Nephron (organoid): Measurements from ENCODE around the gene BCAS1.

Experiments used
- H3K27ac Mint-ChIP-seq, 3 experiments: 2 replicates each; pipeline ENCODE4 v1.8.0; 2020; ENCODE audit warnings: mixed read lengths in 3 of 3, mild to moderate bottlenecking in 2 of 3, moderate library complexity in 1 of 3
- H3K27me3 Mint-ChIP-seq: 2 replicates; pipeline ENCODE4 v1.8.0; 2021; ENCODE audit warnings: low read depth, mild to moderate bottlenecking, moderate library complexity, mixed read lengths
- H3K36me3 Mint-ChIP-seq: 2 replicates; pipeline ENCODE4 v1.8.0; 2020; ENCODE audit warnings: low read depth, mixed read lengths
- H3K4me1 Mint-ChIP-seq: 2 replicates; pipeline ENCODE4 v1.8.0; 2020; ENCODE audit warnings: mixed read lengths
- H3K4me3 Mint-ChIP-seq, 3 experiments: 2 replicates each; pipeline ENCODE4 v1.8.0; 2020; ENCODE audit warnings: mild to moderate bottlenecking in 3 of 3, mixed read lengths in 3 of 3, moderate library complexity in 2 of 3
- H3K9me3 Mint-ChIP-seq: 2 replicates; pipeline ENCODE4 v1.8.0; 2020; ENCODE audit warnings: mixed read lengths
- TF ChIP-seq, protein P1 (sequence below), 3 experiments: fragments of 200-600 bp; sonication (generic); IDR thresholded peaks; one replicate each; pipeline ENCODE4 v1.5.0; 2021; ENCODE audit warnings: antibody characterized with exemption in 3 of 3; ENCODE audit not compliant: unreplicated experiment in 3 of 3

BCAS1 gene

DNA sequence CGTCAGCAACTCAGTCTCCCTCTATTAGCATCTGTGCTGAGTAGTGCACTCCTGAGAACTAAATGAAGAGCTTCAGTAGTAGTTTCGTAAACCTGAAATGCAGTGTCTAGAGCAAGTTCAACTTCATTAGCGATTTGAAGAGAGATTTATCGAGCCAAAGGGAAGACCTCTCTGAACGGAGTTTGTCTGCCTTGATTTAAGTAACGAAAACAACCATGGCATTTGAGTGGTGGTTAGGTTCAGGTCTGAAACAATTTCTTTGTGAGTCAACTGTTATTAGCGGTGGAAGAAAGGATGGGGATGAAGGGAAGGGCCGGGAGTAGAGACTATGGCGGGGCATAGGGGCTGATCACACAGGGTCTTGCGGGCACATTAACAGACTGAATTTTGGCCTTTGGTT, 150.5 kb downstream of the BCAS1 start:
- no peak overlapping the region for H3K4me3 Mint-ChIP-seq
- H3K36me3 Mint-ChIP-seq, result no peaks in the 10 kb centered on the region
- H3K27ac Mint-ChIP-seq, result peak overlapping the region in 2 of 3 experiments; percentile 4 to 64
- H3K9me3 Mint-ChIP-seq, result no peaks in the 10 kb centered on the region
- H3K4me1 Mint-ChIP-seq, result peaks cover 33% of the 10 kb centered on the region
- H3K27me3 Mint-ChIP-seq, result no peaks in the 10 kb centered on the region
- TF ChIP-seq, protein P1, sequence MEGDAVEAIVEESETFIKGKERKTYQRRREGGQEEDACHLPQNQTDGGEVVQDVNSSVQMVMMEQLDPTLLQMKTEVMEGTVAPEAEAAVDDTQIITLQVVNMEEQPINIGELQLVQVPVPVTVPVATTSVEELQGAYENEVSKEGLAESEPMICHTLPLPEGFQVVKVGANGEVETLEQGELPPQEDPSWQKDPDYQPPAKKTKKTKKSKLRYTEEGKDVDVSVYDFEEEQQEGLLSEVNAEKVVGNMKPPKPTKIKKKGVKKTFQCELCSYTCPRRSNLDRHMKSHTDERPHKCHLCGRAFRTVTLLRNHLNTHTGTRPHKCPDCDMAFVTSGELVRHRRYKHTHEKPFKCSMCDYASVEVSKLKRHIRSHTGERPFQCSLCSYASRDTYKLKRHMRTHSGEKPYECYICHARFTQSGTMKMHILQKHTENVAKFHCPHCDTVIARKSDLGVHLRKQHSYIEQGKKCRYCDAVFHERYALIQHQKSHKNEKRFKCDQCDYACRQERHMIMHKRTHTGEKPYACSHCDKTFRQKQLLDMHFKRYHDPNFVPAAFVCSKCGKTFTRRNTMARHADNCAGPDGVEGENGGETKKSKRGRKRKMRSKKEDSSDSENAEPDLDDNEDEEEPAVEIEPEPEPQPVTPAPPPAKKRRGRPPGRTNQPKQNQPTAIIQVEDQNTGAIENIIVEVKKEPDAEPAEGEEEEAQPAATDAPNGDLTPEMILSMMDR (IDR thresholded peaks at IDR 0.05; ENCODE audit: unreplicated experiment in 3 of 3), result no peak

DNA sequence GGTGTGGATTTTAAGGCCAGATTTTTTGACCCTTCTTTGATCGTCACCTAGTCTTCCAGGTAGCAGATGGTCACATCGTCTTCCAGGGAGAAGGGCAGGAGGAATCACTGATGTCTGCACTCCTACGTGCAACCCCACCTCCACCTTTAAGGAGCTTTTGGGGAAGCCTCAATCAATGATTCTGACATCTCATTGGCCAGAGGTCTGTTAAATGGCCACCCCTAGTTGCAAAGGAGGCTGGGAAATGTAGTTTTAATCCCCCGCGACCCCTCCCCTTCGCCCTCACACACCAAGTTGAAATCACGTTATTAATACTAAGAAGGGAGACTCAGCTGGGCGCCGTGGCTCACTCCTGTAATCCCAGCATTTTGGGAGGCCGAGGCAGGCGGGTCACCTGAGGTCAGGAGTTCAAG, 151.4 kb downstream of the BCAS1 start:
- TF ChIP-seq, protein P1 (IDR thresholded peaks at IDR 0.05; ENCODE audit: unreplicated experiment in 3 of 3), result no peak
- peak overlapping the region; percentile 60 to 84 (median 78) for H3K27ac Mint-ChIP-seq
- peaks cover 42% of the 10 kb centered on the region for H3K4me1 Mint-ChIP-seq
- H3K27me3 Mint-ChIP-seq, result no peaks in the 10 kb centered on the region
- no peaks in the 10 kb centered on the region for H3K36me3 Mint-ChIP-seq
- H3K9me3 Mint-ChIP-seq, result no peaks in the 10 kb centered on the region
- H3K4me3 Mint-ChIP-seq, result peak overlapping the region; percentile 65 to 77 (median 76)

DNA sequence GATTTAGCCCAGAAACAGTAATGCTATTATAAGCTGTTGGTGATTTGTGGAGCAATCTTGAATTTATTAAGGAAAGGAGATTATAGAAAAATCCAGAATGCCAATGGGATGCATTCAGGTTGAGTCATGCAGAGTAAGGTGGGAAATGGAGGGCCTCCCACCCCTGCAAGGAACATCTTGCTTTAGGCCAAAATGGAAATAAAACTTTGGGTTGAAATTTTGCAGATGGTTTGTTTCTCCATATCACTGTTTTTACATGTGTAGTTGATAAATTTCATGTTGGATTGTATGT, 152.4 kb downstream of the BCAS1 start:
- H3K36me3 Mint-ChIP-seq, result no peaks in the 10 kb centered on the region
- TF ChIP-seq, protein P1 (IDR thresholded peaks at IDR 0.05; ENCODE audit: unreplicated experiment in 3 of 3), result no peak
- H3K4me1 Mint-ChIP-seq, result peaks cover 44% of the 10 kb centered on the region
- H3K27me3 Mint-ChIP-seq, result no peaks in the 10 kb centered on the region
- peak overlapping the region; percentile 4 to 13 (median 9) for H3K4me3 Mint-ChIP-seq
- no peaks in the 10 kb centered on the region for H3K9me3 Mint-ChIP-seq
- H3K27ac Mint-ChIP-seq, result peak overlapping the region; percentile 29 to 88 (median 66)

GRCh38 chr20:53917145-53918019, 153.0 kb downstream of the BCAS1 start:
- TF ChIP-seq, protein P1 (IDR thresholded peaks at IDR 0.05; ENCODE audit: unreplicated experiment in 3 of 3), result no peak
- H3K9me3 Mint-ChIP-seq, result no peaks in the 10 kb centered on the region
- no peaks in the 10 kb centered on the region for H3K27me3 Mint-ChIP-seq
- peaks cover 44% of the 10 kb centered on the region for H3K4me1 Mint-ChIP-seq
- peak overlapping the region; percentile 4 to 13 (median 9) for H3K4me3 Mint-ChIP-seq
- H3K36me3 Mint-ChIP-seq, result no peaks in the 10 kb centered on the region
- H3K27ac Mint-ChIP-seq, result peak overlapping the region; percentile 29 to 88 (median 66)

DNA sequence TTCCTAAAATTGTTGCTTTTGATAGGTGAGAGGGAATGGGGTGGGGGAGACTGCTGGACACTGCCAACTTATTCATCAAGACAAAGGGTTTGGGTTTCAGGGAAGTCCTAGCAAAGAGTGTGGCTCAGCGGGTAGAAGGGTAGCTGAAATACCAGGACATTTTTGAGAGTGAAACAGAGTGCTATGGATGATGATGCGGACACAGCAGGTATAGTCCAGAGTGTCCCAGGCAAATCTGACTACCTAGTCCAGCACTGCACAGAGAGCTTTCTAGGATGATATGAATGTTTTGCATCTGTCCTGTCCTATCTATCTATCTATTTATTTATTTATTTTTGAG, 154.3 kb downstream of the BCAS1 start:
- TF ChIP-seq, protein P1 (IDR thresholded peaks at IDR 0.05; ENCODE audit: unreplicated experiment in 3 of 3), result no peak
- Mint-ChIP-seq H3K27me3 (no peaks in the 10 kb centered on the region), H3K4me3 (peak overlapping the region; percentile 87 to 94 (median 94)), H3K4me1 (peaks cover 38% of the 10 kb centered on the region), H3K9me3 (no peaks in the 10 kb centered on the region), H3K36me3 (no peaks in the 10 kb centered on the region), H3K27ac (peak overlapping the region; percentile 98 to 100 (median 99))
